Measurements from ENCODE around the gene MAML2.

The MAML2 gene

GRCh38 chr11:96385187-96385586, 42.2 kb upstream of the MAML2 start:
- ChIA-PET CTCF (no interaction called here), POLR2A (ENCODE audit: low non-redundant PET) (no interaction called here)
- no peak for TF ChIP-seq CTCF (conservative IDR thresholded peaks at IDR 0.05; ENCODE audit: low read depth)
- H3K27ac ChIP-seq, result no peak overlapping the region
- DNase-seq (ENCODE audit: low spot score), result no peak

DNA sequence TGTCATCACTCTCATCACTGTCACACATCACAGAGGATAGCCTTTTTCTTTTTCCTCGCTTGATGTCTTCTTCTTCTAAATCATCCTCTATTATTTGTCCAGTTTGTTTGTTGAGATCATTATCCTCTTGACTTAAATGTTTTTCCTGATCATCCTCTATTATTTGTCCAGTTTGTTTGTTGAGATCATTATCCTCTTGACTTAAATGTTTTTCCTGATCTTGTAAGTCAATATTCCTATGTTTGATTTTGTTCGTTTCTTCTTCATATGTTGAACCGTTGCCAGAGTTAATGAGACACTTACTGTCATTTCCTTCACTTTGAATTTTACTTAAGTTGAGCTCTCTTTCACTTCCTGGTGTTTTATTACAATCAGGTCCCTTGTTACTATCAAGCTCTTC, 41.2 kb upstream of the MAML2 start:
- DNase-seq (ENCODE audit: low spot score), result no peak
- ChIA-PET CTCF (no interaction called here), POLR2A (ENCODE audit: low non-redundant PET) (no interaction called here)
- TF ChIP-seq CTCF (conservative IDR thresholded peaks at IDR 0.05; ENCODE audit: low read depth), result no peak
- H3K27ac ChIP-seq, result no peak overlapping the region

DNA sequence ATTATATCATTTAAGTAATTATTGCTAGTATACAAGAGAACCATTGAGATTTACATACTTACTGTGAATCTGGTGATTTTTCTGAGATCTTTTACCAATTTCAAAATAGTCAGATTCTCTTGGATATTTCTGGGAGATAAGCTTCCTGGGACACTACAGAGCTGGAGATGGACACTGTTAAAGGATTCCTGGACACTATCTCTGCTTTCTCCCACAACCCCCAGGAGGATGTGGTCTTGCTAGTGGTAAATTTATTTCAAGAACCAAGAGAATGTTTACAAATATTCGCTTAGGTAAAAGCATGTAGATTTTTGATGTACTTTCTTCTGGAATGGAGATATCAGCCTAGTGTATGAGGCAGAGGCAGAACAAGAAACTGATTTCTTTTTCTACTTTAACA, 33.8 kb upstream of the MAML2 start:
- TF ChIP-seq CTCF (conservative IDR thresholded peaks at IDR 0.05; ENCODE audit: low read depth), result no peak
- no peak overlapping the region for H3K27ac ChIP-seq
- DNase-seq (ENCODE audit: low spot score), result no peak
- ChIA-PET CTCF (no interaction called here), POLR2A (ENCODE audit: low non-redundant PET) (no interaction called here)

DNA sequence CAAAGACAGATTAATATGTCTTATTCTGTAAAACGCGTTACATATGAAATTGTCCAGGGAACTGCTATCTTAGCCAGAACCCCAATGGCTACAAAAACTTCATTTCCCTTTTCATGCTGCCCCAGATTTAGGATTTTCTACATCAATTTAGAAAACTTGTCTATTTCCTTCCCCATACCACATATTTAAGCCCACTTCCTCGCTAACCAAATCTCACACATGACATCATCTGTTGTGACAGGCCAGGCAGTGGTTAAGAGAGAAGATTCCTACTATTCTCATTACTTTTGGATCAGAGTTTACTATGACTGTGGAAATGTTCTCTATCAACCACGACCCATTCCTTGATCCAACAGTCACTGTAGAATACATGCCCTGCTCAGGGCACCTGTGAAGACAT, 30.8 kb upstream of the MAML2 start:
- POLR2A ChIA-PET (ENCODE audit: low non-redundant PET), result no interaction called here
- CTCF ChIA-PET, result no interaction called here
- no peak for TF ChIP-seq CTCF (conservative IDR thresholded peaks at IDR 0.05; ENCODE audit: low read depth)
- no peak for DNase-seq (ENCODE audit: low spot score)
- no peak overlapping the region for H3K27ac ChIP-seq

DNA sequence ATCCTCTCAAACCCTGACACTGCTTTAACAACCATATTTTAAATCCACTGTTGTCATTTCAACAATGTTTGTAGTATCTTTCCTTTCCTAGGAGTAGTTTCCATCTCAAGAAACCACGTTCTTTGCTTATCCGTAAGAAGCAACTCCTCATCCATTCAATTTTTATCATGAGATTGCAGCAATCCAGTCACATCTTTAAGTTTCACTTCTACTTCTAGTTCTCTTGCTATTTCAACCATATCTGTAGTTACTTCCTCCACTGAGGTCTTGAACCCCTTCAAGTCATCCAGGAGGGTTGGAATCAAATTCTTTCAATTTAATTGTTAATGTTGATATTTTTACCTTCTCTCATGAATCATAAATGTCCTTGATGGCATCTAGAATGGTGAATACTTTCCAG, 24.3 kb upstream of the MAML2 start:
- TF ChIP-seq CTCF (conservative IDR thresholded peaks at IDR 0.05; ENCODE audit: low read depth), result no peak
- DNase-seq (ENCODE audit: low spot score), result no peak
- no peak overlapping the region for H3K27ac ChIP-seq
- CTCF ChIA-PET, result no interaction called here
- POLR2A ChIA-PET (ENCODE audit: low non-redundant PET), result no interaction called here

DNA sequence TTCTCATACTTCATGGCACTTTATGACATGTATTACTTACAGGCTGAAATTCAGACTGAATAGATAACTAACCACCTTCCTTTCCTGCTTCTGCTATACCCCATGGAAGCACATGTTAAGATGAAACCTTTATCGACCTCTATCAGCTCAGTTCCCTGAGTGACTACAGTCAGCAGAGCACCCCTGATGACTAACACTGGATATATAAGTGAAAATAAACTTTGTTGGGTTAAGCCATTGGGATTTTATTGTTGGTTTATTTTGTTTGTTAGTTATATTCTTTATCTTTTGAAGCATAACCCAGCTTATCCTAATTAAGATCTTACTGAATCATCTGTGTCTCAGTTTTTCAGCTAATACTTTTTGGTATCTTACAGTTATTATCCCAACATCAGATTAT, 23.0 kb upstream of the MAML2 start:
- H3K27ac ChIP-seq, result no peak overlapping the region
- ChIA-PET CTCF (no interaction called here), POLR2A (ENCODE audit: low non-redundant PET) (no interaction called here)
- no peak for TF ChIP-seq CTCF (conservative IDR thresholded peaks at IDR 0.05; ENCODE audit: low read depth)
- DNase-seq (ENCODE audit: low spot score), result no peak

- H3K27ac ChIP-seq, result no peak overlapping the region
- no peak for DNase-seq (ENCODE audit: low spot score)
- ChIA-PET CTCF (no interaction called here), POLR2A (ENCODE audit: low non-redundant PET) (no interaction called here)
- no peak for TF ChIP-seq CTCF (conservative IDR thresholded peaks at IDR 0.05; ENCODE audit: low read depth)
Observed at GRCh38 chr11:96365493-96365892, 22.5 kb upstream of the MAML2 start.
